Colon (tissue), 2 donors: ENCODE data around the gene KCNQ2.
"Not testable (repeated sequence)": the region's sequence is repeated elsewhere in the genome, so short reads cannot be mapped to it uniquely, and the experiment has no call there.

Source experiments
- FAIRE-seq: peaks from 2 replicates; lab custom pipeline; 2012; peaks lifted over from hg19 to GRCh38; lab: Jason Lieb, UNC
- donor health status: control.
- donor health status: control.

KCNQ2 gene

GRCh38 chr20:63471981-63472831 lies at the start of gene KCNQ2:
Gene KCNQ2 (minus strand): TSS chr20:63472655. CDS start chr20:63472463, 192 bp downstream.
- no peak for FAIRE-seq

GRCh38 chr20:63521602-63522001 lies 49.1 kb upstream of the KCNQ2 start:
- no peak for FAIRE-seq

GRCh38 chr20:63520934-63521601 lies 48.6 kb upstream of the KCNQ2 start:
- no peak for FAIRE-seq

GRCh38 chr20:63520504-63520933 lies 48.1 kb upstream of the KCNQ2 start, which contains the start of gene PPDPF:
Gene PPDPF (plus strand): TSS chr20:63520765. CDS start chr20:63521309, 544 bp downstream.
- no peak for FAIRE-seq

- FAIRE-seq, result no peak
Observed at GRCh38 chr20:63519668-63520503, 47.4 kb upstream of the KCNQ2 start.

- no peak for FAIRE-seq
Observed at GRCh38 chr20:63518946-63519667, 46.7 kb upstream of the KCNQ2 start.

- no peak for FAIRE-seq
Observed at GRCh38 chr20:63518351-63518861, 46.0 kb upstream of the KCNQ2 start.

- FAIRE-seq, result no peak
Observed at GRCh38 chr20:63517376-63518309, 45.2 kb upstream of the KCNQ2 start.

GRCh38 chr20:63514520-63514919 lies 42.1 kb upstream of the KCNQ2 start:
- not testable (repeated sequence) for FAIRE-seq

- no peak for FAIRE-seq
Observed at GRCh38 chr20:63513207-63513606, 40.8 kb upstream of the KCNQ2 start.

GRCh38 chr20:63509088-63509564 lies 36.7 kb upstream of the KCNQ2 start:
- FAIRE-seq, result no peak

GRCh38 chr20:63508072-63508768 lies 35.8 kb upstream of the KCNQ2 start:
- no peak for FAIRE-seq

- no peak for FAIRE-seq
Observed at GRCh38 chr20:63507083-63507743, 34.8 kb upstream of the KCNQ2 start.

GRCh38 chr20:63505723-63506122 lies 33.3 kb upstream of the KCNQ2 start:
- FAIRE-seq, result no peak

- FAIRE-seq, result no peak
Observed at GRCh38 chr20:63505281-63505680, 32.8 kb upstream of the KCNQ2 start.

- no peak for FAIRE-seq
Observed at GRCh38 chr20:63504642-63505041, 32.2 kb upstream of the KCNQ2 start.

GRCh38 chr20:63503524-63503923 lies 31.1 kb upstream of the KCNQ2 start:
- no peak for FAIRE-seq

- no peak for FAIRE-seq
Observed at GRCh38 chr20:63502671-63503172, 30.3 kb upstream of the KCNQ2 start.
